Retina (tissue), 1 donor: Measurements from ENCODE around the gene RNF167.
A peak's percentile ranks its signal among the peaks of the same experiment; 100 is the strongest.

ENCODE experiments used
- DNase-seq: peaks from one replicate; pipeline ENCODE4 v3.0.0-alpha.2; 2016

Gene RNF167

DNA sequence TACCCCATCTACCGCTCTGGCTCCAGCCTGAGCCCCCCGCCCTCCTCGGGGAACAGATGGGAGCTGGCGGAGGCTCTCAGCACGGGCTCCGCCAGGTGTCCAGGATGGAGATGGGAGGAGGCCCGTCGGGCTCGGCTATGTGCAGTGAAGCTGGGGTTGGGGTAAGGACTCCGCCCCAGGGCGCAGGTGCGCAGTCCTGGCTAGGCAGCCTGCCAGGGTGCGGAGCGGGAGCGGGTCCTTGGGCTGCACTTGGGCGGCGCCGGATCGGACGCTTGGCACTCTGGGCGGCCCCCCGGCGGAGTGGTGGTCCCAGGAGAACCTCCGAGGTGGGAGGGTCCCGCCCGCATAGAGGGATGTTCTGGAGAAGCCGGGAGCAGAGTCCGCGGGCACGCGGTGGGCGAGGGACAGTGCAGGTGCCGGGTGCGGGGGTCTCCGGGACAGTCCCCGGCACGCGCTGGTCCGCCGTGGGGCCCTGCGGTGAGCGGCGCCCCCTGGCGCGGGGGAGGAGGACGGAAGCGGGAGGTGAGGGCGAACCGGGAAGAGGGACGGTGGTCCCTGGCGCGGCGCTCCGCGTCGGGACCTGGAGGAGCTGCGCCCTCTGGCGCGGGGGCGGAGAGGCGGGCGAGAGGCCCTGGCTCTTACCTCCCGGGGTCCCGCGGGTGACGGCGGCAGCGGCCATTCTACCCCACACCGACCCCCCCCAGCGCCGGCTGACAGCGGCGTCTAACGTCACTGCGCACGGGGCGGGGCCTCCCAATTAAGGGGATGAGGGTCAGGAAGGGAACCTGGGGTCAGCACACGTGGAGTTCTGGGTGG, 47.1 kb downstream of the RNF167 start, which contains the start of gene CAMTA2:
CAMTA2 (minus strand) TSS at position 725 of the 816 bp plus-strand sequence. CDS start 1,453 bp downstream, outside the sequence.
- peak; percentile 92 for DNase-seq

DNA sequence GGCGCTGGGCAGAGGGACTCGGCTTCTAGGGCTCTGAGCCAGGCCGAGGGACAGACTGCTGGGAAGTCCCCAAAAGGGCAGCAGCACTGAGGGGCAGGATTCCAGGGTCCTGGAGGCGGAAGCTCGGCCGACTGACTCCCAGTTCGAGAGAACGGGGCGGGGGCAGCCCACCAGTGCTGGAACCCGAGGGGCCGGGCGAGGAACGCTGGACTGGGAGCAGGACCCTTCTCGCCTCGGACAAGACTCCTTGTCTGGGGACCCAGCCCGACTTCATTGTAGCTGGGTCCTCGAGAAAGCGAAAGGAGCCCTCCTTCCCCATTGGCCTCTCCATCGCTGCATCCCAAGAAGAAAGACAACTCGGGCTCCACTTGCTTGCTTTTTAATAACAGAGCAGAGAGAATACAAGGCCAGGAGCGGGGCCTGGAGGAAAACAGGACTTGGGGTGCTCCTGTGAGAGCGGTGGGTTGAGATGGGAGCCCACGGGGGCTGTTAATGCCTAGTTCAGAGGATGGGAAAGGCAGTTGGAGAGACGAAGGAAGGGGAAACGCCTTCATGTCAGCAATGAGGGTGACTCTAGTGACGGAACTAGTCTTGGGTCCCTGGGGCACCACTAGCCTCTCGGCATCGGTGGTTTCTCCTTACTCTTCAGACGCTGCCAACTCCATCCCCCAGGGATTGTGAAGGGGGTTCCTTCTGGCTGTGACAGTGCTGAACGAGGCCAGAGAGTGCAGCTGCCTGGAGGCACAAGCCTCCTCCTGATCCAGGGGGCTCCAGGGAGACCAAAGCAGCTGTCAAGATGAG, 47.9 kb downstream of the RNF167 start:
- DNase-seq, result no peak

DNA sequence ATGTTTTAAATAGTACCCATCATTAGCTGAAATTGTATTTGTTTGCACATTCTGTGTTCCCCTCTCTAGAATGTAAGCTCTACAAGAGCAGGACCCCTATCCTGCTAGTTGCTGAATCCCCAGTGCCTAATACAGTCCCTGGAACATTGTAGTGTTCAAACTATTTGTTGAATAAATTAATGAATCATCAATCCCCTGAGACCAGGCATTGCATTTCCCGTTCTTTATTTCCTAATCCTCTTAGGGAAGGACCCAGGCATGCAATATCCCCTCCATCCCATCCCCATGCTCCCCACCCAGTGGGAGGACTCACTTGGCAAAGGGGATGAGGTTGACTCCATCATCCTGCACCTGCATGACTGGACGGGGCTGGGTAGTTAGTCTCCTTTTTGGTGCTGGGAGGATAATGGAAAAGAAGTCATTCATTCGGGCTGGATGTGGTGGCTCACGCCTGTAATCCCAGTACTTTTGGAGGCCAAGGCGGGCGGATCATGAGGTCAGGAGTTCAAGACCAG, 54.1 kb downstream of the RNF167 start:
- no peak for DNase-seq
